RWPE2 (cell line): Measurements from ENCODE around the gene AKAP9.
A peak's percentile ranks its signal among the peaks of the same experiment; 100 is the strongest.

Experiments
- ATAC-seq: fragments of 200-7000 bp; cut with Tn5 transposase; 3 replicates; pipeline ENCODE4 v1.9.1; 2021; ENCODE audit warnings: low read depth
- DNase-seq: peaks from one replicate; pipeline ENCODE4 v3.0.0-alpha.2; 2020; ENCODE audit warnings: low spot score
- H3K27ac ChIP-seq: fragments of 450-650 bp; 2 replicates; pipeline ENCODE4 v1.5.1; 2017; ENCODE audit warnings: mild to moderate bottlenecking; ENCODE audit not compliant: poor library complexity, severe bottlenecking
- H3K27me3 ChIP-seq: fragments of 250-450 bp; sonication (Bioruptor Pico); 2 replicates; pipeline ENCODE4 v1.5.1; 2021; ENCODE audit warnings: mild to moderate bottlenecking, moderate library complexity; ENCODE audit not compliant: insufficient read depth, poor library complexity, severe bottlenecking
- H3K36me3 ChIP-seq: fragments of 250-450 bp; sonication (Bioruptor Pico); 2 replicates; pipeline ENCODE4 v1.5.1; 2020; ENCODE audit warnings: low read depth, mild to moderate bottlenecking, moderate library complexity
- H3K4me1 ChIP-seq: fragments of 250-450 bp; sonication (Bioruptor Pico); 2 replicates; pipeline ENCODE4 v1.5.1; 2021; ENCODE audit warnings: mild to moderate bottlenecking, moderate library complexity; ENCODE audit not compliant: insufficient read depth, poor library complexity, severe bottlenecking
- H3K4me3 ChIP-seq: fragments of 250-450 bp; sonication (Bioruptor Pico); 2 replicates; pipeline ENCODE4 v1.5.1; 2021; ENCODE audit warnings: mild to moderate bottlenecking, moderate library complexity; ENCODE audit not compliant: severe bottlenecking
- H3K9me3 ChIP-seq: fragments of 250-450 bp; sonication (Bioruptor Pico); 2 replicates; pipeline ENCODE4 v1.5.1; 2021; ENCODE audit warnings: mild to moderate bottlenecking, moderate library complexity; ENCODE audit not compliant: severe bottlenecking
- CTCF ChIP-seq: fragments of 450-650 bp; IDR thresholded peaks from one replicate; pipeline ENCODE4 v1.5.1; 2017; ENCODE audit warnings: mild to moderate bottlenecking, moderate library complexity; ENCODE audit not compliant: poor library complexity, severe bottlenecking

The AKAP9 gene

GRCh38 chr7:92002720-92003119 lies 62.1 kb downstream of the AKAP9 start:
- peaks cover 3% of the 10 kb centered on the region for H3K9me3 ChIP-seq
- ATAC-seq (no peak), DNase-seq (no peak)
- no peak overlapping the region for H3K27ac ChIP-seq
- no peaks in the 10 kb centered on the region for H3K4me1 ChIP-seq
- H3K27me3 ChIP-seq: no peaks in the 10 kb centered on the region
- H3K4me3 ChIP-seq: no peak overlapping the region
- no peak for TF ChIP-seq CTCF
- peaks cover 35% of the 10 kb centered on the region for H3K36me3 ChIP-seq

- H3K36me3 ChIP-seq: peaks cover 31% of the 10 kb centered on the region
- H3K27ac ChIP-seq: no peak overlapping the region
- ATAC-seq (no peak), DNase-seq (no peak)
- H3K9me3 ChIP-seq: peaks cover 3% of the 10 kb centered on the region
- H3K27me3 ChIP-seq: no peaks in the 10 kb centered on the region
- H3K4me3 ChIP-seq: no peak overlapping the region
- no peak for TF ChIP-seq CTCF
- peaks cover 3% of the 10 kb centered on the region for H3K4me1 ChIP-seq
Observed at GRCh38 chr7:92006046-92006445, 65.4 kb downstream of the AKAP9 start.

- peak; percentile 54; the same call in 2 of the 3 replicates for ATAC-seq
- H3K36me3 ChIP-seq: peaks cover 40% of the 10 kb centered on the region
Observed at GRCh38 chr7:92010215-92010614, 69.6 kb downstream of the AKAP9 start.

GRCh38 chr7:92013611-92014010 lies 72.9 kb downstream of the AKAP9 start:
- Histone ChIP-seq H3K27me3 (no peaks in the 10 kb centered on the region), H3K4me1 (peaks cover 3% of the 10 kb centered on the region), H3K4me3 (no peak overlapping the region), H3K36me3 (peaks cover 49% of the 10 kb centered on the region), H3K9me3 (no peaks in the 10 kb centered on the region), H3K27ac (no peak overlapping the region)
- ATAC-seq (no peak), DNase-seq (no peak)
- TF ChIP-seq CTCF: no peak

More at GRCh38 chr7:92010215-92010614, 69.6 kb downstream of the AKAP9 start:
- no peak for TF ChIP-seq CTCF
- no peak for DNase-seq
- H3K27me3 ChIP-seq: no peaks in the 10 kb centered on the region
- no peaks in the 10 kb centered on the region for H3K9me3 ChIP-seq
- H3K4me3 ChIP-seq: no peak overlapping the region
- no peak overlapping the region for H3K27ac ChIP-seq
- H3K4me1 ChIP-seq: peaks cover 3% of the 10 kb centered on the region

GRCh38 chr7:92020636-92021035 lies 80.0 kb downstream of the AKAP9 start:
- ATAC-seq: no peak
- Histone ChIP-seq H3K36me3 (peaks cover 45% of the 10 kb centered on the region), H3K27ac (no peak overlapping the region), H3K27me3 (no peaks in the 10 kb centered on the region), H3K4me1 (peaks cover 9% of the 10 kb centered on the region), H3K4me3 (no peak overlapping the region), H3K9me3 (no peaks in the 10 kb centered on the region)
- no peak for TF ChIP-seq CTCF
- no peak for DNase-seq
